OCI-LY7 (cell line): Measurements from ENCODE around the gene EVX1. TPM values are rescaled to one million over a fixed set of nuclear protein-coding genes. Genes with fewer than 3 reads are reported as not detected.

Source experiments
- BruUV-seq: library from RNA; stranded (reverse); fragments of 400-500 nt; replicated peaks from 2 replicates; lab custom pipeline; 2021; lab: Mats Ljungman, UMichigan
- CTCF ChIA-PET: fragments of 300-600 bp; sonication (Branson Sonifier 250); formaldehyde crosslinking; loops from one replicate; lab custom pipeline; 2022; ENCODE audit warnings: antibody characterized with exemption; ENCODE audit not compliant: unreplicated experiment; lab: Charles Lee
- POLR2A ChIA-PET: fragments of 300-600 bp; sonication (Branson Sonifier 250); formaldehyde crosslinking; loops from one replicate; lab custom pipeline; 2022; ENCODE audit warnings: antibody characterized with exemption; lab: Charles Lee
- DNase-seq: peaks from one replicate; pipeline ENCODE4 v3.0.0-alpha.2; 2015; ENCODE audit warnings: low spot score
- H2AFZ ChIP-seq: fragments of 200-600 bp; sonication (generic), shearing (Covaris generic); 2 replicates; pipeline ENCODE4 v1.6.1; 2014; ENCODE audit warnings: mild to moderate bottlenecking, antibody characterized with exemption, low read length, moderate library complexity
- H3K27ac ChIP-seq: fragments of 200-600 bp; sonication (generic); 2 replicates; pipeline ENCODE4 v1.5.1; 2014; ENCODE audit warnings: mixed run types, low read depth, mild to moderate bottlenecking, moderate library complexity, low read length, inconsistent platforms; ENCODE audit not compliant: poor library complexity, severe bottlenecking
- H3K36me3 ChIP-seq: fragments of 200-600 bp; sonication (generic); 2 replicates; pipeline ENCODE4 v1.6.1; 2014; ENCODE audit warnings: mild to moderate bottlenecking, antibody characterized with exemption, low read length, moderate library complexity, mixed read lengths; ENCODE audit not compliant: insufficient read depth
- H3K4me1 ChIP-seq: fragments of 200-600 bp; sonication (generic); 2 replicates; pipeline ENCODE4 v1.5.1; 2014; ENCODE audit warnings: mild to moderate bottlenecking, low read length; ENCODE audit not compliant: insufficient read depth, poor library complexity, severe bottlenecking
- H3K4me2 ChIP-seq: fragments of 200-600 bp; sonication (generic); 2 replicates; pipeline ENCODE4 v1.6.1; 2014; ENCODE audit warnings: mild to moderate bottlenecking, low read length
- H3K4me3 ChIP-seq: fragments of 200-600 bp; sonication (generic); 2 replicates; pipeline ENCODE4 v1.5.1; 2014; ENCODE audit warnings: mild to moderate bottlenecking, low read depth, low read length; ENCODE audit not compliant: poor library complexity, severe bottlenecking
- H3K79me2 ChIP-seq: fragments of 200-600 bp; sonication (generic); 2 replicates; pipeline ENCODE4 v1.6.1; 2016; ENCODE audit warnings: low read depth, mild to moderate bottlenecking, low read length, moderate library complexity, mixed read lengths; ENCODE audit not compliant: insufficient read depth
- H3K9me2 ChIP-seq: fragments of 200-600 bp; sonication (generic); 2 replicates; pipeline ENCODE4 v1.6.1; 2016; ENCODE audit warnings: mild to moderate bottlenecking, low read length, mixed read lengths; ENCODE audit not compliant: insufficient read depth
- H3K9me3 ChIP-seq: fragments of 200-600 bp; sonication (generic); 2 replicates; pipeline ENCODE4 v1.6.1; 2014; ENCODE audit warnings: mild to moderate bottlenecking, mixed run types, low read length, mixed read lengths
- H4K20me1 ChIP-seq: fragments of 200-600 bp; sonication (generic); 2 replicates; pipeline ENCODE4 v1.6.1; 2014; ENCODE audit warnings: mild to moderate bottlenecking, antibody characterized with exemption, low read length, moderate library complexity, mixed read lengths; ENCODE audit not compliant: insufficient read depth
- CTCF ChIP-seq: fragments of 200-600 bp; sonication (generic); conservative IDR thresholded peaks from 2 replicates; pipeline ENCODE4 v1.5.1; 2014; ENCODE audit warnings: mild to moderate bottlenecking, antibody characterized with exemption, low read length, moderate library complexity, mixed read lengths
- EZH2phosphoT487 ChIP-seq: fragments of 200-600 bp; sonication (generic); IDR thresholded peaks from 2 replicates; pipeline ENCODE4 v1.6.1; 2018; ENCODE audit warnings: low read depth, borderline replicate concordance, mild to moderate bottlenecking, mixed run types, antibody characterized with exemption, low read length, moderate library complexity, mixed read lengths
- intact Hi-C: fragments of 100-400 bp; cut with micrococcal nuclease; formaldehyde crosslinking; loops from one replicate; pipeline ENCODE4 v1.10.0; 2022; ENCODE audit not compliant: unreplicated experiment
- total RNA-seq, 2 experiments: library from RNA; depleted of rRNA in 1 of 2; stranded (reverse); fragments of >200 nt in 1 of 2; shearing (Covaris generic) in 1 of 2; gene quantifications; 2 replicates each; pipeline ENCODE4 v1.2.3, GENCODE V29; 2014 to 2022

EVX1 gene
- total RNA-seq, 2 experiments from 2014 or later = not detected

GRCh38 chr7:27209933-27210440 lies 32.6 kb upstream of the EVX1 start:
- no peaks in the 10 kb centered on the region for H3K9me3 ChIP-seq
- H3K27ac ChIP-seq = no peak overlapping the region
- no peaks in the 10 kb centered on the region for H4K20me1 ChIP-seq
- TF ChIP-seq EZH2phosphoT487 (no peak), CTCF (no peak)
- ChIA-PET CTCF (no interaction called here), POLR2A (interaction anchor here (0.6 to 1.3 kb wide), 3 partner anchors 13 to 243 kb away, joined by 3 to 6 read pairs (median 3); no protein-coding TSS in a partner anchor)
- no peak for DNase-seq
- no peak overlapping the region for H3K4me3 ChIP-seq
- no peaks in the 10 kb centered on the region for H3K36me3 ChIP-seq
- H3K79me2 ChIP-seq = no peaks in the 10 kb centered on the region
- no peaks in the 10 kb centered on the region for H3K9me2 ChIP-seq
- H2AFZ ChIP-seq = no peak overlapping the region
- no TSS peak for BruUV-seq
- no peak overlapping the region for H3K4me2 ChIP-seq
- H3K4me1 ChIP-seq = no peaks in the 10 kb centered on the region
- intact Hi-C loops = no loop called here

- no peak overlapping the region for H3K4me2 ChIP-seq
- H3K9me3 ChIP-seq = no peaks in the 10 kb centered on the region
- no TSS peak for BruUV-seq
- H2AFZ ChIP-seq = no peak overlapping the region
- no peak overlapping the region for H3K27ac ChIP-seq
- no peaks in the 10 kb centered on the region for H4K20me1 ChIP-seq
- H3K79me2 ChIP-seq = no peaks in the 10 kb centered on the region
- no peaks in the 10 kb centered on the region for H3K36me3 ChIP-seq
- CTCF ChIA-PET = no interaction called here
- TF ChIP-seq CTCF (peak; percentile 71), EZH2phosphoT487 (no peak)
- no peaks in the 10 kb centered on the region for H3K4me1 ChIP-seq
- POLR2A ChIA-PET = interaction anchor here (0.6 to 1.3 kb wide), 3 partner anchors 12 to 244 kb away, joined by 3 to 6 read pairs (median 3); no protein-coding TSS in a partner anchor
- no peak overlapping the region for H3K4me3 ChIP-seq
- no peaks in the 10 kb centered on the region for H3K9me2 ChIP-seq
- DNase-seq = peak; percentile 31
- intact Hi-C loops = no loop called here
Observed at GRCh38 chr7:27210441-27211083, 32.0 kb upstream of the EVX1 start.

DNA sequence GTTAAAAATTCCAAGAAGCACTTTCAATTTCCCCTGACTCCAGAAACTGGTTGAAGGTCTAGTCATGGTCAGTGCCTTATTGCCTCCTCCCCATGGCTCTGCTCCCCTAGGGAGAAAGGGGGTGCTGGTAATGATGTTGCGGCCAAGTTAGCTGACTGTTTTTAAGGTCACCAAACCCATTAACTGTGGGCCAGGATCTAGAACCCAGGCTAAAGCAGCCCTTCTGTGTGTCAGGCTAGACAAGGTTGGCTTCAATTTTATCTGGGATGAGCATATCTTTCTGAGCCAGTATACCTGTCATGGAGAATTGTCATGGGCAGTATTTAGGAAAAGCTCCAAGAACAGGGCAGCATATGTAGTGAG lies 31.5 kb upstream of the EVX1 start:
- Histone ChIP-seq H2AFZ (no peak overlapping the region), H3K9me3 (no peaks in the 10 kb centered on the region), H4K20me1 (no peaks in the 10 kb centered on the region), H3K27ac (no peak overlapping the region), H3K9me2 (no peaks in the 10 kb centered on the region), H3K4me3 (no peak overlapping the region), H3K4me1 (no peaks in the 10 kb centered on the region), H3K4me2 (no peak overlapping the region), H3K79me2 (no peaks in the 10 kb centered on the region), H3K36me3 (no peaks in the 10 kb centered on the region)
- CTCF ChIA-PET = no interaction called here
- no TSS peak for BruUV-seq
- intact Hi-C loops = no loop called here
- no peak for DNase-seq
- TF ChIP-seq EZH2phosphoT487 = no peak
- POLR2A ChIA-PET = no interaction called here
